GM03348 (cell line): ENCODE measurements around the gene PTPDC1.
A peak's percentile ranks its signal among the peaks of the same experiment; 100 is the strongest.

ENCODE experiments used
- DNase-seq: peaks from one replicate; pipeline ENCODE4 v3.0.0; 2012; ENCODE audit warnings: low spot score

PTPDC1 gene

GRCh38 chr9:94140791-94141790 is 56.8 kb downstream of the PTPDC1 start:
- DNase-seq: peak; percentile 39

GRCh38 chr9:94142353-94142752 is 58.1 kb downstream of the PTPDC1 start:
- no peak for DNase-seq

GRCh38 chr9:94144394-94144793 is 60.1 kb downstream of the PTPDC1 start:
- peak; percentile 32 for DNase-seq

- DNase-seq: no peak
These were observed 61.4 kb downstream of the PTPDC1 start for GRCh38 chr9:94145640-94146039.

GRCh38 chr9:94147776-94148175 is 63.5 kb downstream of the PTPDC1 start:
- DNase-seq: no peak

GRCh38 chr9:94148419-94148818 is 64.2 kb downstream of the PTPDC1 start:
- no peak for DNase-seq

- no peak for DNase-seq
These were observed 65.4 kb downstream of the PTPDC1 start for GRCh38 chr9:94149696-94150095.

- DNase-seq: no peak
These were observed 66.1 kb downstream of the PTPDC1 start for GRCh38 chr9:94150279-94150828.

GRCh38 chr9:94150890-94151650 is 66.8 kb downstream of the PTPDC1 start:
- peak; percentile 34 for DNase-seq

GRCh38 chr9:94153905-94154304 is 69.6 kb downstream of the PTPDC1 start:
- no peak for DNase-seq

GRCh38 chr9:94156348-94157049 is 72.2 kb downstream of the PTPDC1 start:
- no peak for DNase-seq

GRCh38 chr9:94157050-94157801 is 73.0 kb downstream of the PTPDC1 start:
- no peak for DNase-seq
